ENCODE data around the gene SQOR. TPM values are rescaled to one million over a fixed set of nuclear protein-coding genes. Genes with fewer than 3 reads are reported as not detected.

SQOR gene
- total RNA-seq, 3 donors from 2014 or later (not counting 1 experiment from before 2014, with no cell fraction given), result 22.8 to 36.5 (median 29.9) TPM

DNA sequence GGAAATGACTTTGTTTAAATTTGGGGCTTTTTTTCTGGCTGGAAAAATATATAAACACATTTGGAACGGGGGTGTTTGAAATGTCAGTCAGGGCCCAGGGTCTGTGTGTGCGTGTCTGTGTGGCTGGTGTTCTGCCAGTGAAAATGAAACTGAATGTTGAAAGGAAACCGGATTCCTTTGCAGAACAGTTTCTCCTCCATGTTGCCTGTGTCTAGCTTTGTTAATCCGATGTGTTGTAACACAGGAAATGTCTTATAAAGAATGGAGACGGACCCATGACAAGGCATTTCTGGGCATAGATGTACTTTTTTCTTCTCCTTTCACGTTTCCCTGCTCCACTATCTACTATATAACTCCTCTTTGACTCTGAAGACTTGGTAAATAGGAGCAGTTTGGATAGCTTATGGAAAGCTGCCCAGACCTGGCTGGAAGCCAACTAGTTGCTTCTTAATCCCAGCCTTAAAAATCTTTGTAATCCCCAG is 2.8 kb downstream of the SQOR start:
- Histone ChIP-seq H3K36me3 (ENCODE audit: control insufficient read depth, insufficient read depth, low read length) (peaks cover 2% of the 10 kb centered on the region), H3K4me3 (ENCODE audit: low read length) (peak overlapping the region; percentile 25)
- WGBS (ENCODE audit: insufficient coverage), result 0% methylated on average over 5 of the region's 6 CpGs

DNA sequence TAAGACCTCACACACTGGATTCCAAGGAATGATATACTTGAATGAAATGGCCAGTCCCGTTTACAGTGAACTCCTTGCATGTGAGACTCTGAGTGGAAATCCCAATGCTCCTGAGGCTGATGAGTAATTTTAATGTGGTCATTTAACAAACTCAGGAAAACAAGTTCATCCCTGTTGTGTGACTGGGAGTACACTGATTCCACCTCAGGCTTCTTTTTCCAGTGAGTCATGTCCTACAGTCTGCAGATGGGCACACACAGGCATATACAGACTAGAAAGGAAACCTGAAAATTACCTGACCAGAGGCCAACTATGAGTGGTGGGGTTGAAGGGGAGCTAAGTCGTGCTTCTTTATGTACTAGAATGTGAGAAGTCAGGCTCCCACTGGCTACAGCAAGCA is 5.8 kb downstream of the SQOR start:
- no peak overlapping the region for H3K27ac Mint-ChIP-seq
- DNase-seq, result no peak
- TF ChIP-seq, protein P1, sequence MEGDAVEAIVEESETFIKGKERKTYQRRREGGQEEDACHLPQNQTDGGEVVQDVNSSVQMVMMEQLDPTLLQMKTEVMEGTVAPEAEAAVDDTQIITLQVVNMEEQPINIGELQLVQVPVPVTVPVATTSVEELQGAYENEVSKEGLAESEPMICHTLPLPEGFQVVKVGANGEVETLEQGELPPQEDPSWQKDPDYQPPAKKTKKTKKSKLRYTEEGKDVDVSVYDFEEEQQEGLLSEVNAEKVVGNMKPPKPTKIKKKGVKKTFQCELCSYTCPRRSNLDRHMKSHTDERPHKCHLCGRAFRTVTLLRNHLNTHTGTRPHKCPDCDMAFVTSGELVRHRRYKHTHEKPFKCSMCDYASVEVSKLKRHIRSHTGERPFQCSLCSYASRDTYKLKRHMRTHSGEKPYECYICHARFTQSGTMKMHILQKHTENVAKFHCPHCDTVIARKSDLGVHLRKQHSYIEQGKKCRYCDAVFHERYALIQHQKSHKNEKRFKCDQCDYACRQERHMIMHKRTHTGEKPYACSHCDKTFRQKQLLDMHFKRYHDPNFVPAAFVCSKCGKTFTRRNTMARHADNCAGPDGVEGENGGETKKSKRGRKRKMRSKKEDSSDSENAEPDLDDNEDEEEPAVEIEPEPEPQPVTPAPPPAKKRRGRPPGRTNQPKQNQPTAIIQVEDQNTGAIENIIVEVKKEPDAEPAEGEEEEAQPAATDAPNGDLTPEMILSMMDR (IDR thresholded peaks at IDR 0.05), result no peak
- Histone ChIP-seq H3K27me3 (ENCODE audit: control insufficient read depth, insufficient read depth, low read length) (no peaks in the 10 kb centered on the region), H3K27ac (ENCODE audit: low read length) (no peak overlapping the region), H3K4me3 (ENCODE audit: low read length) (no peak overlapping the region), H3K9me3 (ENCODE audit: control insufficient read depth, insufficient read depth, low read length) (no peaks in the 10 kb centered on the region), H3K36me3 (ENCODE audit: control insufficient read depth, insufficient read depth, low read length) (peaks cover 2% of the 10 kb centered on the region), H3K4me1 (ENCODE audit: control insufficient read depth, insufficient read depth, low read length) (peaks cover 37% of the 10 kb centered on the region)
- peaks cover 57 to 60% of the 10 kb centered on the region in 2 donors for H3K4me1 Mint-ChIP-seq
- WGBS (ENCODE audit: insufficient coverage), result 89% methylated on average over 1 of the region's 2 CpGs
- no peaks in the 10 kb centered on the region for H3K36me3 Mint-ChIP-seq
- intact Hi-C loops (cut with micrococcal nuclease), result no loop called here
- ATAC-seq, result no peak
- no peaks in the 10 kb centered on the region for H3K9me3 Mint-ChIP-seq
- H3K27me3 Mint-ChIP-seq (ENCODE audit: low read depth in 2 of 2), result no peaks in the 10 kb centered on the region
- H3K4me3 Mint-ChIP-seq, result no peak overlapping the region

More for the DNA sequence above, 2.8 kb downstream of the SQOR start:
- H3K27me3 ChIP-seq (ENCODE audit: control insufficient read depth, insufficient read depth, low read length), result no peaks in the 10 kb centered on the region
- Mint-ChIP-seq H3K36me3 (no peaks in the 10 kb centered on the region), H3K4me3 (peak overlapping the region; percentile 88), H3K27ac (peak overlapping the region; percentile 95 to 98), H3K27me3 (ENCODE audit: low read depth in 2 of 2) (no peaks in the 10 kb centered on the region), H3K9me3 (no peaks in the 10 kb centered on the region), H3K4me1 (peaks cover 45 to 48% of the 10 kb centered on the region in 2 donors)
- H3K27ac ChIP-seq (ENCODE audit: low read length), result peak overlapping the region; percentile 81
- ATAC-seq (peak; percentile 71 to 81 (median 75)), DNase-seq (peak; percentile 26 to 85)
- H3K9me3 ChIP-seq (ENCODE audit: control insufficient read depth, insufficient read depth, low read length), result no peaks in the 10 kb centered on the region
- peaks cover 45% of the 10 kb centered on the region for H3K4me1 ChIP-seq (ENCODE audit: control insufficient read depth, insufficient read depth, low read length)
- TF ChIP-seq, protein P1 (IDR thresholded peaks at IDR 0.05), result no peak
- intact Hi-C loops (cut with micrococcal nuclease), result no loop called here

DNA sequence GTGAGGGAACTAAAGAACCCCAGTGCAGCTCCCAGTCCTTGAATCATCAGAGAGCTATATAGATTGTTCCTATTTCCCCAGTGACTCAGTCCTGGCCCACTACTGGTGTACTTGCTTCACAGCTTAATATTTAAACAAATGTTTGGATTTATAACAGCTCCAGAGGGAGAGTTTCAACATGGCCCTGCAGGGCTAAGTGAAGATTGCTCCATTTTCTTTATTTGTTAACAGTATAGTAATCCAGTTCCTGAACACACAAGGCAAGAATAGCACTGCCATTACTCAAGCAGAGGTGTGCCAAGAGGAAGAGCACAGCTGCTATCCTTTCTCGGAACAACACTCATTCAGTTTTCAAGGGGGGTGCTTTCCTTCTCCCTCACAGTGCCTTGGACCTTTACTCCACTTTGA is 6.5 kb downstream of the SQOR start:
- H3K27me3 Mint-ChIP-seq (ENCODE audit: low read depth in 2 of 2), result no peaks in the 10 kb centered on the region
- H3K4me1 Mint-ChIP-seq, result peaks cover 55 to 59% of the 10 kb centered on the region in 2 donors
- intact Hi-C loops (cut with micrococcal nuclease), result no loop called here
- H3K4me3 Mint-ChIP-seq, result no peak overlapping the region
- TF ChIP-seq, protein P1 (IDR thresholded peaks at IDR 0.05), result no peak
- Histone ChIP-seq H3K27ac (ENCODE audit: low read length) (no peak overlapping the region), H3K36me3 (ENCODE audit: control insufficient read depth, insufficient read depth, low read length) (peaks cover 2% of the 10 kb centered on the region), H3K27me3 (ENCODE audit: control insufficient read depth, insufficient read depth, low read length) (no peaks in the 10 kb centered on the region), H3K9me3 (ENCODE audit: control insufficient read depth, insufficient read depth, low read length) (no peaks in the 10 kb centered on the region), H3K4me3 (ENCODE audit: low read length) (no peak overlapping the region), H3K4me1 (ENCODE audit: control insufficient read depth, insufficient read depth, low read length) (peaks cover 29% of the 10 kb centered on the region)
- ATAC-seq, result no peak
- no peaks in the 10 kb centered on the region for H3K9me3 Mint-ChIP-seq
- DNase-seq, result no peak
- no peaks in the 10 kb centered on the region for H3K36me3 Mint-ChIP-seq
- 72% methylated on average over 1 of the region's 1 CpG for WGBS (ENCODE audit: insufficient coverage)
- H3K27ac Mint-ChIP-seq, result peak overlapping the region in 1 of 2 donors; percentile 10

Data from natural killer cell (primary cell).